Stimulated activated CD8-positive, alpha-beta memory T cell treated with anti-CD3 and anti-CD28 coated beads, Interleukin-4, amount 100 ng/mL, for 1 hour (primary cell): ENCODE measurements around the gene YBX3.

ENCODE experiments used
- DNase-seq, 2 donors: peaks; one replicate each; pipeline ENCODE4 v3.0.0-alpha.2; 2020; ENCODE audit warnings: low read depth in 2 of 2, low spot score in 1 of 2

The YBX3 gene

GRCh38 chr12:10672231-10672868 lies 50.8 kb downstream of the YBX3 start:
- DNase-seq = no peak

- no peak for DNase-seq
These were observed 53.6 kb downstream of the YBX3 start for GRCh38 chr12:10669533-10669932.

GRCh38 chr12:10668526-10668925 lies 54.6 kb downstream of the YBX3 start:
- DNase-seq = no peak

- no peak for DNase-seq
These were observed 55.5 kb downstream of the YBX3 start for GRCh38 chr12:10667581-10667980.

- no peak for DNase-seq
These were observed 58.6 kb downstream of the YBX3 start for GRCh38 chr12:10664499-10664898.

GRCh38 chr12:10663869-10664268 lies 59.3 kb downstream of the YBX3 start:
- no peak for DNase-seq

- no peak for DNase-seq
These were observed 61.8 kb downstream of the YBX3 start for GRCh38 chr12:10661338-10661737.

- no peak for DNase-seq
These were observed 69.1 kb downstream of the YBX3 start for GRCh38 chr12:10654003-10654402.

GRCh38 chr12:10652192-10652591 lies 70.9 kb downstream of the YBX3 start:
- no peak for DNase-seq
